ENCODE results near the gene WBP1L. TPM values are rescaled to one million over a fixed set of nuclear protein-coding genes. Genes with fewer than 3 reads are reported as not detected.

The WBP1L gene
- total and polyA plus RNA-seq, 2 of the 13 experiments (the other 11 are each of a cell fraction or from before 2014, with no cell fraction given), result 8.3 to 12.3 TPM

DNA sequence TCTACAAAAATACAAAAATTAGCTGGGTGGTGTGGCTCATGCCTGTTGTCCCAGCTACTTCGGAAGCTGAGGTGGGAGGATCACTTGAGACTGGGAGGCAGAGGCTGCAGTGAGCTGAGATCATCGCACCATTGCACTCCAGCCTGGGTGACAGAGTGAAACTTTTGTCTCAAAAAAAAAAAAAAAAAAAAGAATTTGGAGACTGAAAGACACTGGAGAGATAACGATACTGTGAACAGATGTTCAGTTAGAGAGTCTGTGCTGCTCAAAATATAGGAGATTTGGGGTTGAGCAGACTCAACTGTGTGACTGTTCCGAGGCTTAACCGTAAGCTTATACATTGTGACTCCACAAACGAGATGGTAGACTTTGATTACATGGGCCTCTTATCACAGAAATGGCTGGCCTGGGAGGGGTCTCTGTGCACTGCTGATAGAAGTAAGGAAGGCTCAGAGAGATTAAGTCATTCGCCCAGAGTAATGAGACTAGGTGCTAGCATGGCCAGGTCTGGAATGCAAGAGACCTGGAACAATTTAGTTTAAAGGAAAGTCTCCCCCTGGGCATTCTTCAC is 19.4 kb downstream of the WBP1L start:
- WGBS (ENCODE audit: low lambda C conversion rate), result 84% methylated on average over 7 of the region's 7 CpGs
- intact Hi-C loops (cut with micrococcal nuclease; ENCODE audit: unreplicated experiment) (no loop called here), in situ Hi-C loops (cut with HindIII; ENCODE audit: extremely low pct_ligation_motif_present, low pct_unique_long_range_greater_than_20kb) (no loop called here)
- Histone ChIP-seq H3K9me3 (ENCODE audit: low read length) (no peaks in the 10 kb centered on the region), H2AFZ (ENCODE audit: low read length) (no peak overlapping the region), H3K27me3 (ENCODE audit: control insufficient read depth in 1 of 2, insufficient read depth in 2 of 2, low read length in 2 of 2) (no peaks in the 10 kb centered on the region), H3K27ac (ENCODE audit: extremely low read length, insufficient read depth, low read length) (no peak overlapping the region), H3K36me3 (replicated peaks in 1 of 2; ENCODE audit: control insufficient read depth in 1 of 2, insufficient read depth in 2 of 2, low read length in 2 of 2) (no peaks in the 10 kb centered on the region), H3K4me3 (replicated peaks in 1 of 3; ENCODE audit: insufficient read depth in 1 of 3, low read depth in 2 of 3, low read length in 3 of 3) (no peak overlapping the region), H3K4me1 (ENCODE audit: insufficient read depth, low read length) (peaks cover 26% of the 10 kb centered on the region), H4K20me1 (ENCODE audit: insufficient read depth, low read length) (no peaks in the 10 kb centered on the region), H3K79me2 (ENCODE audit: insufficient read depth, low read length) (peaks cover 2% of the 10 kb centered on the region), H3K4me2 (ENCODE audit: low read depth, low read length) (no peak overlapping the region), H3K9ac (ENCODE audit: insufficient read depth, low read depth, low read length) (no peak overlapping the region)
- no peak for FAIRE-seq
- POLR2A ChIA-PET, result interaction anchor here (0.6 kb wide), 1 partner anchor 1206 kb away, joined by 3 read pairs; no protein-coding TSS in a partner anchor
- no peak for DNase-seq (ENCODE audit: low spot score)
- no peak for ATAC-seq
- CTCF ChIA-PET (ENCODE audit: low intra/inter-chr PET ratio, low total read pairs), result no interaction called here
- TF ChIP-seq ZNF773 (CRISPR knock-in tag; IDR thresholded peaks at IDR 0.05; ENCODE audit: borderline replicate concordance), result no peak
- no peak for TF ChIP-seq NR2F6 (IDR thresholded peaks at IDR 0.05)
- no peak for TF ChIP-seq NR2F6 (CRISPR knock-in tag; IDR thresholded peaks at IDR 0.05)
- no peak for TF ChIP-seq ELF4 (CRISPR knock-in tag; IDR thresholded peaks at IDR 0.05; ENCODE audit: borderline replicate concordance)
- TF ChIP-seq DMTF1 (CRISPR knock-in tag; IDR thresholded peaks at IDR 0.05), result no peak
- TF ChIP-seq IKZF1 (IDR thresholded peaks at IDR 0.05), result no peak
- no peak for TF ChIP-seq MTERF4 (CRISPR knock-in tag; IDR thresholded peaks at IDR 0.05)
- no peak for TF ChIP-seq ARHGAP35 (CRISPR knock-in tag; IDR thresholded peaks at IDR 0.05; ENCODE audit: borderline replicate concordance)
- TF ChIP-seq ZSCAN30 (CRISPR knock-in tag; IDR thresholded peaks at IDR 0.05), result no peak
- no peak for TF ChIP-seq ZFP82 (CRISPR knock-in tag; IDR thresholded peaks at IDR 0.05; ENCODE audit: borderline replicate concordance)
- no peak for TF ChIP-seq ZNF460 (CRISPR knock-in tag; IDR thresholded peaks at IDR 0.05; ENCODE audit: borderline replicate concordance)
- BruUV-seq (replicated peaks), result no TSS peak
